Endothelial cell of umbilical vein (primary cell): ENCODE data around the gene NPM3. TPM values are rescaled to one million over a fixed set of nuclear protein-coding genes. Genes with fewer than 3 reads are reported as not detected.

Experiments
- BruUV-seq: library from RNA; stranded (reverse); fragments of 400-500 nt; replicated peaks from 2 replicates; lab custom pipeline; 2021; lab: Mats Ljungman, UMichigan
- CTCF ChIA-PET: fragments of 300-600, 350-600 bp; sonication (Branson Sonifier 250); formaldehyde crosslinking; loops from one replicate; lab custom pipeline; 2021; ENCODE audit warnings: antibody characterized with exemption, inconsistent platforms; lab: Charles Lee
- POLR2A ChIA-PET: fragments of 300-600, 350-600 bp; sonication (Branson Sonifier 250); formaldehyde crosslinking; loops from one replicate; lab custom pipeline; 2021; ENCODE audit warnings: antibody characterized with exemption, inconsistent platforms; lab: Charles Lee
- DNase-seq: peaks from one replicate; pipeline ENCODE4 v3.0.0-alpha.2; 2011; ENCODE audit warnings: low read depth, low spot score
- FAIRE-seq: peaks from 2 replicates; lab custom pipeline; 2011; peaks lifted over from hg19 to GRCh38; lab: Jason Lieb, UNC
- H2AFZ ChIP-seq: 2 replicates; pipeline ENCODE4 v1.6.0; 2012; ENCODE audit warnings: low read depth, low read length, control low read depth, inconsistent platforms
- H3K27ac ChIP-seq: 2 replicates; pipeline ENCODE4 v1.5.1; 2011; ENCODE audit warnings: low read depth, mild to moderate bottlenecking, control low read depth, low read length, moderate library complexity; ENCODE audit not compliant: insufficient read depth
- H3K27me3 ChIP-seq, 2 experiments: 2 replicates each; pipeline versions ENCODE4 v1.6.0 to v1.6.1; 2011; ENCODE audit warnings: low read length in 2 of 2, mixed read lengths in 1 of 2; ENCODE audit not compliant: control insufficient read depth in 2 of 2, insufficient read depth in 2 of 2
- H3K36me3 ChIP-seq, 2 experiments: 2 replicates in 1 of 2; 3 replicates in 1 of 2; pipeline ENCODE4 v1.5.1; 2011; ENCODE audit warnings: low read length in 2 of 2, mild to moderate bottlenecking in 1 of 2, moderate library complexity in 1 of 2; ENCODE audit not compliant: control insufficient read depth in 2 of 2, insufficient read depth in 2 of 2; ENCODE audit errors: extremely low read depth in 1 of 2
- H3K4me1 ChIP-seq: 3 replicates; pipeline ENCODE4 v1.5.1; 2011; ENCODE audit warnings: mild to moderate bottlenecking, low read length; ENCODE audit not compliant: control insufficient read depth, insufficient read depth; ENCODE audit errors: extremely low read depth
- H3K4me2 ChIP-seq: 2 replicates; pipeline ENCODE4 v1.6.1; 2011; ENCODE audit warnings: low read length, control low read depth, mixed read lengths; ENCODE audit not compliant: insufficient read depth
- H3K4me3 ChIP-seq, 3 experiments: fragments of 200-600 bp in 1 of 3; sonication (generic), shearing (Covaris generic) in 1 of 3; replicated peaks in 1 of 3; 2 replicates each; pipeline ENCODE4 v1.5.1; 2011 to 2016; ENCODE audit warnings: control low read depth in 3 of 3, low read length in 3 of 3, mild to moderate bottlenecking in 2 of 3, inconsistent platforms in 1 of 3, low read depth in 1 of 3, moderate library complexity in 1 of 3; ENCODE audit not compliant: insufficient read depth in 1 of 3
- H3K79me2 ChIP-seq: 2 replicates; pipeline ENCODE4 v1.6.0; 2012; ENCODE audit warnings: low read length, inconsistent platforms; ENCODE audit not compliant: control insufficient read depth, insufficient read depth
- H3K9ac ChIP-seq: replicated peaks from 2 replicates; pipeline ENCODE3; 2011; ENCODE audit warnings: low read length, control low read depth; ENCODE audit not compliant: insufficient read depth; ENCODE audit errors: extremely low read depth
- H3K9me1 ChIP-seq: replicated peaks from 3 replicates; pipeline ENCODE4 v1.6.0; 2011; ENCODE audit warnings: mild to moderate bottlenecking, low read length; ENCODE audit not compliant: control insufficient read depth, insufficient read depth; ENCODE audit errors: extremely low read depth
- H3K9me3 ChIP-seq: replicated peaks from 2 replicates; pipeline ENCODE4 v1.5.1; 2012; ENCODE audit warnings: low read length, inconsistent platforms; ENCODE audit not compliant: control insufficient read depth, insufficient read depth
- H4K20me1 ChIP-seq: replicated peaks from 2 replicates; pipeline ENCODE3; 2011; ENCODE audit warnings: mild to moderate bottlenecking, low read length; ENCODE audit not compliant: control insufficient read depth, insufficient read depth; ENCODE audit errors: extremely low read depth
- CTCF ChIP-seq, 2 donors: IDR thresholded peaks; 1 replicate in 1 of 2; 2 replicates in 1 of 2; pipeline ENCODE4 v1.5.1; 2011; ENCODE audit warnings: low read length in 2 of 2, mild to moderate bottlenecking in 2 of 2, moderate library complexity in 2 of 2, control low read depth in 1 of 2, inconsistent platforms in 1 of 2, low read depth in 1 of 2; ENCODE audit not compliant: insufficient read depth in 1 of 2; ENCODE audit errors: extremely low read depth in 1 of 2
- EZH2 ChIP-seq: IDR thresholded peaks from 2 replicates; pipeline ENCODE4 v1.6.1; 2012; ENCODE audit warnings: borderline replicate concordance, low read depth, mild to moderate bottlenecking, moderate library complexity, low read length, inconsistent platforms; ENCODE audit not compliant: severe bottlenecking
- FOS ChIP-seq: IDR thresholded peaks from 2 replicates; pipeline ENCODE4 v1.6.1; 2011; ENCODE audit warnings: mild to moderate bottlenecking, low read length, moderate library complexity, borderline replicate concordance; ENCODE audit not compliant: insufficient read depth
- GATA2 ChIP-seq: IDR thresholded peaks from 2 replicates; pipeline ENCODE4 v1.7.0; 2011; ENCODE audit warnings: low read depth, mild to moderate bottlenecking, moderate library complexity, mixed read lengths, low read length; ENCODE audit not compliant: insufficient read length, insufficient read depth
- JUN ChIP-seq: IDR thresholded peaks from 2 replicates; pipeline ENCODE4 v1.6.1; 2011; ENCODE audit warnings: borderline replicate concordance, low read depth; ENCODE audit not compliant: insufficient read length, insufficient read depth
- MAX ChIP-seq: IDR thresholded peaks from 2 replicates; pipeline ENCODE4 v1.6.1; 2011; ENCODE audit not compliant: insufficient read depth, insufficient read length
- MYC ChIP-seq: IDR thresholded peaks from one replicate; pipeline ENCODE4 v1.6.1; 2011; ENCODE audit warnings: mild to moderate bottlenecking, low read depth, low read length
- POLR2A ChIP-seq: IDR thresholded peaks from 2 replicates; pipeline ENCODE4 v1.6.1; 2012; ENCODE audit warnings: low read depth, mild to moderate bottlenecking, control low read depth, low read length
- POLR2AphosphoS5 ChIP-seq: IDR thresholded peaks from 2 replicates; pipeline ENCODE4 v1.6.1; 2012; ENCODE audit warnings: low read depth, mild to moderate bottlenecking, control low read depth, low read length, moderate library complexity; ENCODE audit not compliant: insufficient read depth
- dilution Hi-C: fragments of 300-500 bp; cut with MboI; formaldehyde crosslinking; loops from one replicate; pipeline ENCODE4 v1.15.0; 2019; ENCODE audit warnings: low sequenced_read_pairs; ENCODE audit not compliant: extremely low pct_ligation_motif_present
- intact Hi-C: fragments of 100-400 bp; cut with micrococcal nuclease; formaldehyde crosslinking; loops from one replicate; pipeline ENCODE4 v1.10.0; 2022
- polyA plus RNA-seq, 4 experiments: library from polyadenylated mRNA; depleted of rRNA in 3 of 4; stranded (reverse) in 3 of 4; unstranded in 1 of 4; fragments of >200 nt; gene quantifications; 2 replicates each; pipeline versions ENCODE4 v1.2.1 to v1.2.3, GENCODE V29; 2011 to 2012; ENCODE audit warnings: missing spikeins in 1 of 4
- total RNA-seq: library from RNA; stranded (reverse); gene quantifications from 2 replicates; pipeline ENCODE4 v1.2.3, GENCODE V29; 2021

The NPM3 gene
- total and polyA plus RNA-seq, 2 donors (not counting 3 experiments of a cell fraction or from before 2014, with no cell fraction given) = 55.4 to 71.3 TPM

GRCh38 chr10:101781655-101781983, 1.6 kb downstream of the NPM3 start:
- DNase-seq (no peak), FAIRE-seq (no peak)
- H3K36me3 ChIP-seq = peaks cover 9 to 12% of the 10 kb centered on the region in 2 experiments
- POLR2A ChIA-PET = interaction anchor here (1.4 kb wide), 1 partner anchor 12 kb away, joined by 4 read pairs; no protein-coding TSS in a partner anchor
- H3K27ac ChIP-seq = no peak overlapping the region
- peaks cover 26% of the 10 kb centered on the region for H3K4me1 ChIP-seq
- H4K20me1 ChIP-seq = no peaks in the 10 kb centered on the region
- peaks cover 7% of the 10 kb centered on the region for H3K79me2 ChIP-seq
- H2AFZ ChIP-seq = no peak overlapping the region
- CTCF ChIA-PET = interaction anchor here (0.5 to 5.8 kb wide), 47 partner anchors 10 to 620 kb away, joined by 3 to 193 read pairs (median 4); partner anchors contain the start of genes DPCD, OGA and POLL
- intact Hi-C loops = loop anchor here (1.0 to 5.0 kb wide), 4 partner anchors 36 to 567 kb away; partner anchors contain the start of genes FBXW4 and OGA
- no peak overlapping the region for H3K4me2 ChIP-seq
- H3K9me1 ChIP-seq = no peaks in the 10 kb centered on the region
- H3K4me3 ChIP-seq = no peak overlapping the region
- no TSS peak for BruUV-seq
- H3K9me3 ChIP-seq = no peaks in the 10 kb centered on the region
- TF ChIP-seq FOS (no peak), EZH2 (no peak), MAX (no peak), CTCF (IDR thresholded peaks at IDR 0.05; ENCODE audit: extremely low read depth in 1 of 2, insufficient read depth in 1 of 2, low read depth in 1 of 2, low read length in 2 of 2) (no peak), POLR2AphosphoS5 (no peak), GATA2 (no peak), MYC (no peak), JUN (no peak), POLR2A (no peak)
- dilution Hi-C loops = no loop called here
- H3K27me3 ChIP-seq = peaks cover 14 to 22% of the 10 kb centered on the region in 2 experiments
- H3K9ac ChIP-seq = no peak overlapping the region
